Measurements from ENCODE around the gene ANKRD24. TPM values are rescaled to one million over a fixed set of nuclear protein-coding genes. Genes with fewer than 3 reads are reported as not detected.

The ANKRD24 gene
- total and polyA plus RNA-seq, 2 of the 13 experiments (the other 11 are each of a cell fraction or from before 2014, with no cell fraction given): 0.13 to 0.24 TPM

DNA sequence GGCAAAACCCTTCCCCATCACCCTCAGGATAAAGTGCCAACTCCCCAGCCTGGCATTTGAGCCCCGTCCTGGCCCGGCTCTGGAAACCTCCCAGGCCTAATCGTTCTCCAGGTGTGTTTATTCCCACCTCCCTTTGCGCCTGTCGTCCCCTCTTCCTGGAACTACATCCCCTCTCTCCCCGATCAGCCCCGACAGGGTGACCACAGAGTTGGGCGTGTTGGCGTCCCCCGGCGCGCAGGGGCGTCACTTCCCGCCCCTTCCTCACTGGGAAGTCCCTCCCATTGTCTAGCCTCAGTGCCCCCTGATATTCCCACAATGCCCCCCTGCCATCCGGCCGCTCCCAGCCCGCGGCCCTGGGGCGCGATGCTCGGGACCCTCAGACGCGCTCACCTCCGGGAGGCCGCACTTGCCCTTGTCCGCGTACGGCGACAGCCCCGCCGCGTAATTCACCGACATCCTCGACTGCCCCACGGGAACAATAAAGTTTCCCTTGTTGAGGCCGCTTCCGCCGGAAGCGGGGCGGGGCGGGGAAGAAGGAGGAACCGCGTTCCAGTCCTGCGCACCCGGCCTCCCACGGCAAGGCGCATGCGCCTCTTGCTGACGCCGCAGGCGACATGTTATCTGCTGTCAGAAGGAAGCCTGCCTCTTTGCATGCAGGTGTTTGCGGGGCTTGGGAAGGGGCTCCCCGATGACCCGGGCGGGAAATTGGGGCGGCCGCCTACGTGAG, at the start of gene ANKRD24, which contains the start of gene SIRT6 (continued):
- TF ChIP-seq, protein P1, sequence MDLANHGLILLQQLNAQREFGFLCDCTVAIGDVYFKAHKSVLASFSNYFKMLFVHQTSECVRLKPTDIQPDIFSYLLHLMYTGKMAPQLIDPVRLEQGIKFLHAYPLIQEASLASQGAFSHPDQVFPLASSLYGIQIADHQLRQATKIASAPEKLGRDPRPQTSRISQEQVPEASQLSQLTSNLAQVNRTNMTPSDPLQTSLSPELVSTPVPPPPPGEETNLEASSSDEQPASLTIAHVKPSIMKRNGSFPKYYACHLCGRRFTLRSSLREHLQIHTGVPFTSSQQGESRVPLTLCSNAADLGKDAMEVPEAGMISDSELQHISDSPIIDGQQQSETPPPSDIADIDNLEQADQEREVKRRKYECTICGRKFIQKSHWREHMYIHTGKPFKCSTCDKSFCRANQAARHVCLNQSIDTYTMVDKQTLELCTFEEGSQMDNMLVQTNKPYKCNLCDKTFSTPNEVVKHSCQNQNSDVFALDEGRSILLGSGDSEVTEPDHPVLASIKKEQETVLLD (CRISPR knock-in tag; IDR thresholded peaks at IDR 0.05; ENCODE audit: low read depth): peak; percentile 85
- TF ChIP-seq ZNF83 (CRISPR knock-in tag; IDR thresholded peaks at IDR 0.05; ENCODE audit: borderline replicate concordance) (no peak), PPARG (CRISPR knock-in tag; conservative IDR thresholded peaks at IDR 0.05) (peak; percentile 63; the same call in 1 of the 2 replicates), TAF1 (CRISPR knock-in tag; IDR thresholded peaks at IDR 0.05) (peak; percentile 73; the same call in 1 of the 2 replicates), SP5 (CRISPR knock-in tag; IDR thresholded peaks at IDR 0.05; ENCODE audit: borderline replicate concordance, low read depth) (peak; percentile 73), ZNF766 (CRISPR knock-in tag; IDR thresholded peaks at IDR 0.05; ENCODE audit: borderline replicate concordance) (0 out of 2 replicates have a peak, but pooled peaks have one; percentile 48), ZNF460 (CRISPR knock-in tag; IDR thresholded peaks at IDR 0.05; ENCODE audit: borderline replicate concordance) (peak; percentile 41; the same call in 1 of the 2 replicates), SOX13 (IDR thresholded peaks at IDR 0.05) (no peak), SOX13 (CRISPR knock-in tag; conservative IDR thresholded peaks at IDR 0.05 in 1 of 2, IDR thresholded peaks at IDR 0.05 in 1 of 2) (peak in 1 of 2 experiments; percentile 74; a peak in 2 of 4 replicates), KMT2B (CRISPR knock-in tag; IDR thresholded peaks at IDR 0.05) (peak; percentile 93), KDM3A (CRISPR knock-in tag; IDR thresholded peaks at IDR 0.05; ENCODE audit: low read depth) (peak; percentile 96), ZNF552 (CRISPR knock-in tag; IDR thresholded peaks at IDR 0.05; ENCODE audit: borderline replicate concordance) (0 out of 2 replicates have a peak, but pooled peaks have one; percentile 82), HOXA3 (CRISPR knock-in tag; IDR thresholded peaks at IDR 0.05) (peak; percentile 94), NONO (IDR thresholded peaks at IDR 0.05) (no peak), NONO (CRISPR knock-in tag; conservative IDR thresholded peaks at IDR 0.05) (peak; percentile 92), FOXK2 (IDR thresholded peaks at IDR 0.05) (no peak), ZBTB38 (CRISPR knock-in tag; IDR thresholded peaks at IDR 0.05) (peak; percentile 82; the same call in 1 of the 2 replicates), RCOR2 (CRISPR knock-in tag; IDR thresholded peaks at IDR 0.05) (peak; percentile 63), ZNF33A (CRISPR knock-in tag; IDR thresholded peaks at IDR 0.05; ENCODE audit: borderline replicate concordance) (peak; percentile 84; the same call in 1 of the 2 replicates), ZFP1 (CRISPR knock-in tag; IDR thresholded peaks at IDR 0.05) (0 out of 2 replicates have a peak, but pooled peaks have one; percentile 40)
- TF ChIP-seq, protein P2, sequence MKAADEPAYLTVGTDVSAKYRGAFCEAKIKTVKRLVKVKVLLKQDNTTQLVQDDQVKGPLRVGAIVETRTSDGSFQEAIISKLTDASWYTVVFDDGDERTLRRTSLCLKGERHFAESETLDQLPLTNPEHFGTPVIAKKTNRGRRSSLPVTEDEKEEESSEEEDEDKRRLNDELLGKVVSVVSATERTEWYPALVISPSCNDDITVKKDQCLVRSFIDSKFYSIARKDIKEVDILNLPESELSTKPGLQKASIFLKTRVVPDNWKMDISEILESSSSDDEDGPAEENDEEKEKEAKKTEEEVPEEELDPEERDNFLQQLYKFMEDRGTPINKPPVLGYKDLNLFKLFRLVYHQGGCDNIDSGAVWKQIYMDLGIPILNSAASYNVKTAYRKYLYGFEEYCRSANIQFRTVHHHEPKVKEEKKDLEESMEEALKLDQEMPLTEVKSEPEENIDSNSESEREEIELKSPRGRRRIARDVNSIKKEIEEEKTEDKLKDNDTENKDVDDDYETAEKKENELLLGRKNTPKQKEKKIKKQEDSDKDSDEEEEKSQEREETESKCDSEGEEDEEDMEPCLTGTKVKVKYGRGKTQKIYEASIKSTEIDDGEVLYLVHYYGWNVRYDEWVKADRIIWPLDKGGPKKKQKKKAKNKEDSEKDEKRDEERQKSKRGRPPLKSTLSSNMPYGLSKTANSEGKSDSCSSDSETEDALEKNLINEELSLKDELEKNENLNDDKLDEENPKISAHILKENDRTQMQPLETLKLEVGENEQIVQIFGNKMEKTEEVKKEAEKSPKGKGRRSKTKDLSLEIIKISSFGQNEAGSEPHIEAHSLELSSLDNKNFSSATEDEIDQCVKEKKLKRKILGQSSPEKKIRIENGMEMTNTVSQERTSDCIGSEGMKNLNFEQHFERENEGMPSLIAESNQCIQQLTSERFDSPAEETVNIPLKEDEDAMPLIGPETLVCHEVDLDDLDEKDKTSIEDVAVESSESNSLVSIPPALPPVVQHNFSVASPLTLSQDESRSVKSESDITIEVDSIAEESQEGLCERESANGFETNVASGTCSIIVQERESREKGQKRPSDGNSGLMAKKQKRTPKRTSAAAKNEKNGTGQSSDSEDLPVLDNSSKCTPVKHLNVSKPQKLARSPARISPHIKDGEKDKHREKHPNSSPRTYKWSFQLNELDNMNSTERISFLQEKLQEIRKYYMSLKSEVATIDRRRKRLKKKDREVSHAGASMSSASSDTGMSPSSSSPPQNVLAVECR (CRISPR knock-in tag; IDR thresholded peaks at IDR 0.05; ENCODE audit: borderline replicate concordance): peak; percentile 93; the same call in 1 of the 2 replicates
- TF ChIP-seq, protein P3, sequence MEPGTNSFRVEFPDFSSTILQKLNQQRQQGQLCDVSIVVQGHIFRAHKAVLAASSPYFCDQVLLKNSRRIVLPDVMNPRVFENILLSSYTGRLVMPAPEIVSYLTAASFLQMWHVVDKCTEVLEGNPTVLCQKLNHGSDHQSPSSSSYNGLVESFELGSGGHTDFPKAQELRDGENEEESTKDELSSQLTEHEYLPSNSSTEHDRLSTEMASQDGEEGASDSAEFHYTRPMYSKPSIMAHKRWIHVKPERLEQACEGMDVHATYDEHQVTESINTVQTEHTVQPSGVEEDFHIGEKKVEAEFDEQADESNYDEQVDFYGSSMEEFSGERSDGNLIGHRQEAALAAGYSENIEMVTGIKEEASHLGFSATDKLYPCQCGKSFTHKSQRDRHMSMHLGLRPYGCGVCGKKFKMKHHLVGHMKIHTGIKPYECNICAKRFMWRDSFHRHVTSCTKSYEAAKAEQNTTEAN (CRISPR knock-in tag; conservative IDR thresholded peaks at IDR 0.05): peak; percentile 43; the same call in 1 of the 2 replicates
- TF ChIP-seq, protein P4, sequence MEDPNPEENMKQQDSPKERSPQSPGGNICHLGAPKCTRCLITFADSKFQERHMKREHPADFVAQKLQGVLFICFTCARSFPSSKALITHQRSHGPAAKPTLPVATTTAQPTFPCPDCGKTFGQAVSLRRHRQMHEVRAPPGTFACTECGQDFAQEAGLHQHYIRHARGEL (CRISPR knock-in tag; IDR thresholded peaks at IDR 0.05): no peak
